Measurements from ENCODE around the gene MPC2.

The MPC2 gene

DNA sequence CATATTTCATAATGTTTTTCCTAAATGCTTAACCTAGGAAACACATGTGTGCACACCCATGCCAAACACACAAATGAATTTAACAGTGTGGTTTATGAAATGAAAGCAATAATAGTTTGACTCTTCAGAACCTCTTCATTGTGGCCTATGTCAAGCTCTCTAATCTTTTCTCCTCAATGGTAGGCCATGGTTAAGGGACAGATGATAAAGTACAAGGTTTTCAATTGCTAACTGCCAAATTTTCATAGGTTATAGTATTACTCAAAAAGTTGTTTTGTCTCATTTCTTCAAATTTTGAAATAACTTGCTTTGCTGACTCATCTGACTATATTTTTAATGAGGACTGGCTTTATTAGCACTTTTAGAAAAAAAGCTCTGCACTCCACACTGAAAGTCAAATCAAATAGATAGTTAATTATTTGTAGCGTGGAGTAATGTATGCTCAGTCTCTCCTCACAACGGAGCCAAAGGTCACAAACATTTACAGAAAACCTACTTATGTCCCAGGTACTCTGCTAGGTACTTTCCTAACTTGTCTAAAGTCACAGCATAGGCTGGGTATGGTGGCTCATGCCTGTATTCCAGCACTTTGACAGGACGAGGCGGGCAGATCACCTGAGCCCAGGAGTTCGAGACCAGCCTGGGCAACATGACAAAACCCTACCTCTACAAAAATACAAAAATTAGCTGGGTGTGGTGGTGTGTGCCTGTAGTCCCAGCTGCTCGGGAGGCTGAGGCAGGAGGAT, 19.9 kb downstream of the MPC2 start:
- DNase-seq (ENCODE audit: insufficient read length, low spot score) (no peak), FAIRE-seq (peak; percentile 11)
- TF ChIP-seq, protein P1, sequence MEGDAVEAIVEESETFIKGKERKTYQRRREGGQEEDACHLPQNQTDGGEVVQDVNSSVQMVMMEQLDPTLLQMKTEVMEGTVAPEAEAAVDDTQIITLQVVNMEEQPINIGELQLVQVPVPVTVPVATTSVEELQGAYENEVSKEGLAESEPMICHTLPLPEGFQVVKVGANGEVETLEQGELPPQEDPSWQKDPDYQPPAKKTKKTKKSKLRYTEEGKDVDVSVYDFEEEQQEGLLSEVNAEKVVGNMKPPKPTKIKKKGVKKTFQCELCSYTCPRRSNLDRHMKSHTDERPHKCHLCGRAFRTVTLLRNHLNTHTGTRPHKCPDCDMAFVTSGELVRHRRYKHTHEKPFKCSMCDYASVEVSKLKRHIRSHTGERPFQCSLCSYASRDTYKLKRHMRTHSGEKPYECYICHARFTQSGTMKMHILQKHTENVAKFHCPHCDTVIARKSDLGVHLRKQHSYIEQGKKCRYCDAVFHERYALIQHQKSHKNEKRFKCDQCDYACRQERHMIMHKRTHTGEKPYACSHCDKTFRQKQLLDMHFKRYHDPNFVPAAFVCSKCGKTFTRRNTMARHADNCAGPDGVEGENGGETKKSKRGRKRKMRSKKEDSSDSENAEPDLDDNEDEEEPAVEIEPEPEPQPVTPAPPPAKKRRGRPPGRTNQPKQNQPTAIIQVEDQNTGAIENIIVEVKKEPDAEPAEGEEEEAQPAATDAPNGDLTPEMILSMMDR (IDR thresholded peaks at IDR 0.05; ENCODE audit: insufficient read depth, missing control alignments) = no peak

DNA sequence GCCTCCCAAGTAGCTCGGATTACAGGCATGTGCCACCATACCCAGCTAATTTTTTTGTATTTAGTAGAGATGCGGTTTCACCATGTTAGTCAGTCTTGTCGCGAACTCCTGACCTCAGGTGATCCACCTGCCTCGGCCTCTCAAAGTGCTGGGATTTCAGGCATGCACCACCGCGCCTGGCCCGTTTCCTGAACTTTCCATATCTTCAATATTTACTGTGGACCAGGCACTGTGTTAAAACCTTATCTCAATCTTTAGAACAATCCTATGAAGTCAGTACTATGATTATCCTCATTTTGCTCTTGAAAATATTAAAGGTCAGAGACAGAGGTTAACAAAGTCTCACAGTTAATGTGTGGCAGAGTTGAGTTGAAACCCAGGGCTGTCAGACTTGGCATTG, 21.3 kb downstream of the MPC2 start:
- TF ChIP-seq, protein P1 (IDR thresholded peaks at IDR 0.05; ENCODE audit: insufficient read depth, missing control alignments) = no peak
- DNase-seq (ENCODE audit: insufficient read length, low spot score) = no peak
- no peak for FAIRE-seq

- no peak for FAIRE-seq
- no peak for DNase-seq (ENCODE audit: insufficient read length, low spot score)
- TF ChIP-seq, protein P1 (IDR thresholded peaks at IDR 0.05; ENCODE audit: insufficient read depth, missing control alignments) = no peak
Measured at GRCh38 chr1:167913895-167914496, 22.9 kb downstream of the MPC2 start, which contains the start of gene ADCY10. Gene ADCY10 (minus strand): TSS chr1:167914134. CDS start chr1:167905140, 8,994 bp downstream.

DNA sequence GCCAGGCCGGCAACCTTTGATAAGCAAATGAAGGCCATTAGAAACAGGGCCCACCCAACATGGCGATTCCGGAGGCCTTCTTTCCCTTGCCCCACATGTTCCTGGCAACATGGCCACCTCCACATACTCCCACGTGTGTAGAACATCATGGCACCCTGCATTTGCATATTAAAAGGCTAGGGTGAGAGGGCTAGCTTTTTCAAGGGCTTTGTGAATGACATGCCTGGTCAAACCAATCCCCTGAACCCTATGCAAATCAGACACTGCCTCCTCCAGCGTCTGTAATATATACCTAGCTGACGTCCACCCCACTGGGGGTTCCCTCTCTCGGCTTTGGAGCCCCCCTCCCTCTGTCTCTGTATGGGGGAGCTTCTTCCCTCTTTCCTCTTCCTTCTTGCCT, 24.6 kb downstream of the MPC2 start:
- FAIRE-seq = no peak
- TF ChIP-seq, protein P1 (IDR thresholded peaks at IDR 0.05; ENCODE audit: insufficient read depth, missing control alignments) = no peak

GRCh38 chr1:167911413-167911812, 25.5 kb downstream of the MPC2 start:
- TF ChIP-seq, protein P1 (IDR thresholded peaks at IDR 0.05; ENCODE audit: insufficient read depth, missing control alignments) = no peak
- FAIRE-seq (no peak), DNase-seq (ENCODE audit: insufficient read length, low spot score) (no peak)

More for the DNA sequence above, 24.6 kb downstream of the MPC2 start:
- DNase-seq (ENCODE audit: insufficient read length, low spot score) = no peak

DNA sequence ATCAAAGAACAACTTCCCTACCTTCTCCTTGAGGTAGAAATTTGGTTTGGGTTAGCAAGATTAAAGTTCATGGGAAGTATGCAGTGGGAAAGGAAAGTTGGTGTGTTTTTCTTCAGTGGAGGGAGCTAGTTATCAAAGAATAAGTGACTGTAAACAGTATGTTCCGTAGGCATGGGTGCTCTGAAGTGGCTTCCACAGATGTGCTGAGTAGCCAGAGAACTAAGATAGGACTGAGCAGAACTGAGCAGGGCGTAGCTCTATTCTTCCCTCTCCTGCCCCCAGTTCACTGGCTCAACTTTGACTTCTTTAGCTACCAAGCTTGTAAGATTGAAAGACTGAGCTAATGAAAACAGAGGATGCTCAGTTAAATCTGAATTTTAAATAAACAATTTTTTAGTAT, 26.3 kb downstream of the MPC2 start:
- FAIRE-seq (no peak), DNase-seq (ENCODE audit: insufficient read length, low spot score) (no peak)
- TF ChIP-seq, protein P1 (IDR thresholded peaks at IDR 0.05; ENCODE audit: insufficient read depth, missing control alignments) = no peak

DNA sequence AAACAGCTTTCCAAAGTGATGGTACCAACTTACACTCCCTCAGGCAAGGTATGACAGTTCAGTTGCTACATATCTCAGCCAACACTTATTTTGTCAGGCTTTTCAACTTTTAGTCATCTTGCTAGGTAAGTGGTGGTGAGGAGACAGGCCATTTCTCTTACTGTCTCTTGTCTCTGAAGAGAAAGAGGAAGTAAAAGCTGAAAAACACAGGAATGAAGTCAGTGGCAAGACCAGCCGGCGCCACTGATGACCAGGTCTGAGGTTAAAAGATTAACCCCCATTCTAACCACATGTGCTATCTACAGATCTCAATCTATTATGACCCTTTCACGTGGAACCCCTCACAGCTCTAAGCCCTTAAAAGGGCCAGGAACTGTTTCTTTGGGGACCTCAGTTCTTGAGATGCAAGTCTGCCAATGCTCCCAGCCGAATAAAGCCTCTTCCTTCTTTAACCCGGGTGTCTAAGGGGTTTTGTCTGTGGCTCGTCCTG, 27.1 kb downstream of the MPC2 start:
- no peak for DNase-seq (ENCODE audit: insufficient read length, low spot score)

More for the DNA sequence above, 27.1 kb downstream of the MPC2 start:
- FAIRE-seq = no peak
- TF ChIP-seq, protein P1 (IDR thresholded peaks at IDR 0.05; ENCODE audit: insufficient read depth, missing control alignments) = no peak
